ENCODE measurements around the gene TJP1.
"Not testable (repeated sequence)": the region's sequence is repeated elsewhere in the genome, so short reads cannot be mapped to it uniquely, and the experiment has no call there.

Gene TJP1

GRCh38 chr15:29672923-29673809 is 149.1 kb downstream of the TJP1 start:
- Histone ChIP-seq H3K4me1 (ENCODE audit: control insufficient read depth, insufficient read depth, low read length, poor library complexity, severe bottlenecking) (peaks cover 15% of the 10 kb centered on the region), H3K4me3 (ENCODE audit: extremely low read depth, insufficient read depth, low read length, poor library complexity, severe bottlenecking) (no peak overlapping the region), H3K36me3 (ENCODE audit: control insufficient read depth, insufficient read depth, low read length) (no peaks in the 10 kb centered on the region), H3K27ac (ENCODE audit: low read depth, low read length, severe bottlenecking) (no peak overlapping the region), H3K9me3 (ENCODE audit: control insufficient read depth, low read length) (no peaks in the 10 kb centered on the region)
- WGBS, 2 experiments (ENCODE audit: insufficient coverage in 2 of 2) = 89 to 100% methylated on average over 5 to 8 of the region's 11 CpGs

- WGBS, 2 experiments (ENCODE audit: insufficient coverage in 2 of 2) = 94 to 100% methylated on average over 1 to 2 of the region's 5 CpGs
- H3K36me3 ChIP-seq (ENCODE audit: control insufficient read depth, insufficient read depth, low read length) = no peaks in the 10 kb centered on the region
- H3K4me1 ChIP-seq (ENCODE audit: control insufficient read depth, insufficient read depth, low read length, poor library complexity, severe bottlenecking) = peaks cover 15% of the 10 kb centered on the region
- H3K4me3 ChIP-seq (ENCODE audit: extremely low read depth, insufficient read depth, low read length, poor library complexity, severe bottlenecking) = no peak overlapping the region
- no peaks in the 10 kb centered on the region for H3K9me3 ChIP-seq (ENCODE audit: control insufficient read depth, low read length)
- no peak overlapping the region for H3K27ac ChIP-seq (ENCODE audit: low read depth, low read length, severe bottlenecking)
Observed at GRCh38 chr15:29672446-29672845, 149.8 kb downstream of the TJP1 start.

- WGBS, 2 experiments (ENCODE audit: insufficient coverage in 2 of 2) = 98 to 100% methylated on average over 3 to 5 of the region's 7 CpGs
- H3K36me3 ChIP-seq (ENCODE audit: control insufficient read depth, insufficient read depth, low read length); H3K9me3 ChIP-seq (ENCODE audit: control insufficient read depth, low read length); H3K4me3 ChIP-seq (ENCODE audit: extremely low read depth, insufficient read depth, low read length, poor library complexity, severe bottlenecking); H3K27ac ChIP-seq (ENCODE audit: low read depth, low read length, severe bottlenecking): not testable (repeated sequence)
- peaks cover 14% of the 10 kb centered on the region for H3K4me1 ChIP-seq (ENCODE audit: control insufficient read depth, insufficient read depth, low read length, poor library complexity, severe bottlenecking)
Observed at GRCh38 chr15:29672046-29672445, 150.2 kb downstream of the TJP1 start.

GRCh38 chr15:29670998-29671981 is 151.0 kb downstream of the TJP1 start:
- no peak overlapping the region for H3K4me3 ChIP-seq (ENCODE audit: extremely low read depth, insufficient read depth, low read length, poor library complexity, severe bottlenecking)
- H3K9me3 ChIP-seq (ENCODE audit: control insufficient read depth, low read length) = no peaks in the 10 kb centered on the region
- H3K36me3 ChIP-seq (ENCODE audit: control insufficient read depth, insufficient read depth, low read length) = no peaks in the 10 kb centered on the region
- H3K27ac ChIP-seq (ENCODE audit: low read depth, low read length, severe bottlenecking) = no peak overlapping the region
- 88 to 90% methylated on average over 8 to 10 of the region's 13 CpGs for WGBS, 2 experiments (ENCODE audit: insufficient coverage in 2 of 2)
- H3K4me1 ChIP-seq (ENCODE audit: control insufficient read depth, insufficient read depth, low read length, poor library complexity, severe bottlenecking) = peaks cover 10% of the 10 kb centered on the region

- H3K9me3 ChIP-seq (ENCODE audit: control insufficient read depth, low read length) = no peaks in the 10 kb centered on the region
- H3K27ac ChIP-seq (ENCODE audit: low read depth, low read length, severe bottlenecking) = no peak overlapping the region
- H3K4me3 ChIP-seq (ENCODE audit: extremely low read depth, insufficient read depth, low read length, poor library complexity, severe bottlenecking) = no peak overlapping the region
Observed at GRCh38 chr15:29670266-29670665, 152.0 kb downstream of the TJP1 start.

GRCh38 chr15:29669823-29670222 is 152.4 kb downstream of the TJP1 start:
- Histone ChIP-seq H3K4me3 (ENCODE audit: extremely low read depth, insufficient read depth, low read length, poor library complexity, severe bottlenecking) (no peak overlapping the region), H3K27ac (ENCODE audit: low read depth, low read length, severe bottlenecking) (no peak overlapping the region), H3K4me1 (ENCODE audit: control insufficient read depth, insufficient read depth, low read length, poor library complexity, severe bottlenecking) (peaks cover 16% of the 10 kb centered on the region), H3K36me3 (ENCODE audit: control insufficient read depth, insufficient read depth, low read length) (no peaks in the 10 kb centered on the region), H3K9me3 (ENCODE audit: control insufficient read depth, low read length) (no peaks in the 10 kb centered on the region)
- WGBS, 2 experiments (ENCODE audit: insufficient coverage in 2 of 2) = 86 to 90% methylated on average over 7 of the region's 9 CpGs

More at GRCh38 chr15:29670266-29670665, 152.0 kb downstream of the TJP1 start:
- H3K4me1 ChIP-seq (ENCODE audit: control insufficient read depth, insufficient read depth, low read length, poor library complexity, severe bottlenecking) = peaks cover 14% of the 10 kb centered on the region
- WGBS, 2 experiments (ENCODE audit: insufficient coverage in 2 of 2) = 89 to 96% methylated on average over 6 to 8 of the region's 8 CpGs
- H3K36me3 ChIP-seq (ENCODE audit: control insufficient read depth, insufficient read depth, low read length) = no peaks in the 10 kb centered on the region

- no peak overlapping the region for H3K27ac ChIP-seq (ENCODE audit: low read depth, low read length, severe bottlenecking)
- 33 to 36% methylated on average over 10 to 12 of the region's 15 CpGs for WGBS, 2 experiments (ENCODE audit: insufficient coverage in 2 of 2)
- H3K9me3 ChIP-seq (ENCODE audit: control insufficient read depth, low read length) = no peaks in the 10 kb centered on the region
- H3K4me1 ChIP-seq (ENCODE audit: control insufficient read depth, insufficient read depth, low read length, poor library complexity, severe bottlenecking) = peaks cover 16% of the 10 kb centered on the region
- H3K4me3 ChIP-seq (ENCODE audit: extremely low read depth, insufficient read depth, low read length, poor library complexity, severe bottlenecking) = no peak overlapping the region
- H3K36me3 ChIP-seq (ENCODE audit: control insufficient read depth, insufficient read depth, low read length) = no peaks in the 10 kb centered on the region
Observed at GRCh38 chr15:29668120-29668602, 154.1 kb downstream of the TJP1 start.

GRCh38 chr15:29666241-29666640 is 156.0 kb downstream of the TJP1 start:
- Histone ChIP-seq H3K4me1 (ENCODE audit: control insufficient read depth, insufficient read depth, low read length, poor library complexity, severe bottlenecking) (peaks cover 14% of the 10 kb centered on the region), H3K36me3 (ENCODE audit: control insufficient read depth, insufficient read depth, low read length) (no peaks in the 10 kb centered on the region), H3K27ac (ENCODE audit: low read depth, low read length, severe bottlenecking) (no peak overlapping the region), H3K4me3 (ENCODE audit: extremely low read depth, insufficient read depth, low read length, poor library complexity, severe bottlenecking) (no peak overlapping the region), H3K9me3 (ENCODE audit: control insufficient read depth, low read length) (no peaks in the 10 kb centered on the region)
- 93 to 100% methylated on average over 2 to 3 of the region's 3 CpGs for WGBS, 2 experiments (ENCODE audit: insufficient coverage in 2 of 2)

GRCh38 chr15:29665444-29666003 is 156.7 kb downstream of the TJP1 start:
- H3K27ac ChIP-seq (ENCODE audit: low read depth, low read length, severe bottlenecking) = peak overlapping the region; percentile 29
- WGBS, 2 experiments (ENCODE audit: insufficient coverage in 2 of 2) = 85 to 87% methylated on average over 3 to 6 of the region's 13 CpGs
- H3K4me3 ChIP-seq (ENCODE audit: extremely low read depth, insufficient read depth, low read length, poor library complexity, severe bottlenecking) = no peak overlapping the region
- peaks cover 9% of the 10 kb centered on the region for H3K4me1 ChIP-seq (ENCODE audit: control insufficient read depth, insufficient read depth, low read length, poor library complexity, severe bottlenecking)
- no peaks in the 10 kb centered on the region for H3K9me3 ChIP-seq (ENCODE audit: control insufficient read depth, low read length)
- no peaks in the 10 kb centered on the region for H3K36me3 ChIP-seq (ENCODE audit: control insufficient read depth, insufficient read depth, low read length)

GRCh38 chr15:29664406-29664805 is 157.9 kb downstream of the TJP1 start:
- Histone ChIP-seq H3K4me3 (ENCODE audit: extremely low read depth, insufficient read depth, low read length, poor library complexity, severe bottlenecking) (no peak overlapping the region), H3K9me3 (ENCODE audit: control insufficient read depth, low read length) (no peaks in the 10 kb centered on the region), H3K4me1 (ENCODE audit: control insufficient read depth, insufficient read depth, low read length, poor library complexity, severe bottlenecking) (peaks cover 6% of the 10 kb centered on the region), H3K27ac (ENCODE audit: low read depth, low read length, severe bottlenecking) (no peak overlapping the region), H3K36me3 (ENCODE audit: control insufficient read depth, insufficient read depth, low read length) (no peaks in the 10 kb centered on the region)
- 91 to 100% methylated on average over 6 to 8 of the region's 13 CpGs for WGBS, 2 experiments (ENCODE audit: insufficient coverage in 2 of 2)

All from mesodermal cell (in vitro differentiated cells).